Kidney (tissue), 14 donors: ENCODE data around the gene SLX4IP. TPM values are rescaled to one million over a fixed set of nuclear protein-coding genes. Genes with fewer than 3 reads are reported as not detected.

Source experiments
- DNase-seq, 5 donors: peaks; one replicate each; pipeline ENCODE4 v3.0.0-alpha.2; 2013 to 2020
- FAIRE-seq: peaks from 2 replicates; lab custom pipeline; 2012; peaks lifted over from hg19 to GRCh38; lab: Jason Lieb, UNC
- H3K27ac ChIP-seq, 2 donors: one replicate each; pipeline ENCODE4 v1.7.0; 2013; ENCODE audit warnings: low read depth in 2 of 2, low read length in 2 of 2, inconsistent platforms in 1 of 2
- H3K27me3 ChIP-seq: one replicate; pipeline ENCODE4 v1.7.1; 2013; ENCODE audit warnings: low read length, inconsistent platforms; ENCODE audit not compliant: control insufficient read depth, insufficient read depth
- H3K36me3 ChIP-seq, 3 donors: one replicate each; pipeline versions ENCODE4 v1.7.0 to v1.7.1; 2013; ENCODE audit warnings: low read length in 3 of 3, control low read depth in 1 of 3, inconsistent platforms in 1 of 3; ENCODE audit not compliant: insufficient read depth in 3 of 3, control insufficient read depth in 2 of 3
- H3K4me1 ChIP-seq, 3 donors: one replicate each; pipeline versions ENCODE4 v1.7.0 to v1.7.1; 2013; ENCODE audit warnings: low read length in 3 of 3, inconsistent platforms in 1 of 3, low read depth in 1 of 3; ENCODE audit not compliant: control insufficient read depth in 2 of 3, insufficient read depth in 2 of 3
- H3K4me3 ChIP-seq, 3 donors: one replicate each; pipeline versions ENCODE4 v1.7.0 to v1.8.1; 2013; ENCODE audit warnings: low read length in 3 of 3, control low read depth in 1 of 3, inconsistent platforms in 1 of 3
- H3K9ac ChIP-seq, 3 donors: one replicate each; pipeline versions ENCODE4 v1.7.0 to v1.7.1; 2013; ENCODE audit warnings: low read length in 3 of 3, control low read depth in 1 of 3, inconsistent platforms in 1 of 3
- H3K9me3 ChIP-seq, 3 donors: one replicate each; pipeline versions ENCODE4 v1.7.0 to v1.7.1; 2013; ENCODE audit warnings: low read length in 3 of 3, control low read depth in 1 of 3, inconsistent platforms in 1 of 3; ENCODE audit not compliant: control insufficient read depth in 2 of 3, insufficient read depth in 1 of 3
- intact Hi-C: fragments of 100-400 bp; cut with DNase I; formaldehyde crosslinking; loops from one replicate; pipeline ENCODE4 v1.11.1; 2022
- polyA plus RNA-seq: library from polyadenylated mRNA; stranded (reverse); fragments of 350-450 nt; fragmentation: Illumina TruSeq; extraction: RNeasy Lipid Tissue Mini Kit (QIAGEN cat#74804); gene quantifications from one replicate; pipeline ENCODE4 v1.2.3, GENCODE V29; 2014; ENCODE audit warnings: low read depth, low replicate concordance; ENCODE audit not compliant: insufficient read depth
- total RNA-seq: library from RNA; stranded (reverse); fragmentation: NEBNext Ultra II Directional; extraction: Animal tissue kit (Norgen Biotek cat#: 25700); gene quantifications from one replicate; pipeline ENCODE4 v1.2.1, GENCODE V29; 2021
- TF ChIP-seq, protein P1 (sequence below): IDR thresholded peaks from 3 replicates; pipeline ENCODE4 v1.5.1; 2012; ENCODE audit warnings: mild to moderate bottlenecking, moderate library complexity, borderline replicate concordance; ENCODE audit not compliant: insufficient read depth; ENCODE audit errors: extremely low read depth
- donor health status: control.
- donor health status: control.
- donor health status: control.
- donor health status: control.
- donor health status: control.
- donor health status: DM: yes; HTN: yes; CAD: no.
- donor health status: Normal renal cell carcinoma (clear cell type).

The SLX4IP gene
- total and polyA plus RNA-seq, 2 donors from 2014 or later: 2.6 to 7.6 TPM

DNA sequence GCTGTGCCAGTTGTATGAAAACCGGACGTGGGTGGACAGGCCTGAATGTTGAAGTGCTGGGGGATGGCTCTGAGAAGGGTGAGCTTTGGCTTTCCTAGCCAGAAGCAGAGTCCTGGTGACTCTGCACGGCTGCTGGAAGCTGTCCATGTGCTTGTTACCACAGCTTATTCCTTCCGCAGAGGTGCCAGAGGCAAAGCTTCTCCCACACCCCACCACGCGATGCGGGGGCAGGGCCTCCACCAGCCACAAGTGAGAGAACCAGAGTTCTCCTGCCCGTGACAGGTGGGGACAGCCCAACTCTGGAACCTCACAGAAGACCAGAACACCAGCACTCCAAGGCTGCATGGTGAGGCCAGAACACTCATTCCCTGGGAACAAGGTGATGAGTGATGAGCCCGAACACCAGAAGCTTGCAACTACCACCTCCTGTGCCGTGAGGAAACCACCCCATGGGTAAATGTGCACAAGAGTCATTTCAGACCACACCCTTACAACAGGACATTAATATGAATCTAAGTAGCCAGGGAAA is 202.0 kb downstream of the SLX4IP start:
- peaks cover 8 to 28% (median 18%) of the 10 kb centered on the region in 3 donors for H3K36me3 ChIP-seq
- no peak overlapping the region for H3K4me3 ChIP-seq
- no peaks in the 10 kb centered on the region for H3K9me3 ChIP-seq
- intact Hi-C loops: no loop called here
- H3K27ac ChIP-seq: peak overlapping the region in 1 of 2 donors; percentile 66
- FAIRE-seq (no peak), DNase-seq (peak in 1 of 5 donors; percentile 71)
- TF ChIP-seq, protein P1, sequence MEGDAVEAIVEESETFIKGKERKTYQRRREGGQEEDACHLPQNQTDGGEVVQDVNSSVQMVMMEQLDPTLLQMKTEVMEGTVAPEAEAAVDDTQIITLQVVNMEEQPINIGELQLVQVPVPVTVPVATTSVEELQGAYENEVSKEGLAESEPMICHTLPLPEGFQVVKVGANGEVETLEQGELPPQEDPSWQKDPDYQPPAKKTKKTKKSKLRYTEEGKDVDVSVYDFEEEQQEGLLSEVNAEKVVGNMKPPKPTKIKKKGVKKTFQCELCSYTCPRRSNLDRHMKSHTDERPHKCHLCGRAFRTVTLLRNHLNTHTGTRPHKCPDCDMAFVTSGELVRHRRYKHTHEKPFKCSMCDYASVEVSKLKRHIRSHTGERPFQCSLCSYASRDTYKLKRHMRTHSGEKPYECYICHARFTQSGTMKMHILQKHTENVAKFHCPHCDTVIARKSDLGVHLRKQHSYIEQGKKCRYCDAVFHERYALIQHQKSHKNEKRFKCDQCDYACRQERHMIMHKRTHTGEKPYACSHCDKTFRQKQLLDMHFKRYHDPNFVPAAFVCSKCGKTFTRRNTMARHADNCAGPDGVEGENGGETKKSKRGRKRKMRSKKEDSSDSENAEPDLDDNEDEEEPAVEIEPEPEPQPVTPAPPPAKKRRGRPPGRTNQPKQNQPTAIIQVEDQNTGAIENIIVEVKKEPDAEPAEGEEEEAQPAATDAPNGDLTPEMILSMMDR: no peak
- H3K4me1 ChIP-seq: peaks cover 0 to 6% (median 4%) of the 10 kb centered on the region in 3 donors
- H3K9ac ChIP-seq: no peak overlapping the region
- no peaks in the 10 kb centered on the region for H3K27me3 ChIP-seq

- intact Hi-C loops: no loop called here
- TF ChIP-seq, protein P1: no peak
- Histone ChIP-seq H3K27me3 (no peaks in the 10 kb centered on the region), H3K9me3 (no peaks in the 10 kb centered on the region), H3K4me3 (no peak overlapping the region), H3K4me1 (peaks cover 0 to 6% (median 4%) of the 10 kb centered on the region in 3 donors), H3K9ac (no peak overlapping the region), H3K27ac (peak overlapping the region in 1 of 2 donors; percentile 66), H3K36me3 (peaks cover 13 to 33% (median 23%) of the 10 kb centered on the region in 3 donors)
- DNase-seq: peak in 1 of 5 donors; percentile 70
- FAIRE-seq: no peak
Observed at GRCh38 chr20:10637563-10637962, 202.5 kb downstream of the SLX4IP start.

- DNase-seq: peak in 1 of 5 donors; percentile 55
- Histone ChIP-seq H3K27me3 (no peaks in the 10 kb centered on the region), H3K27ac (no peak overlapping the region), H3K36me3 (peaks cover 15 to 48% (median 35%) of the 10 kb centered on the region in 3 donors), H3K4me3 (no peak overlapping the region), H3K4me1 (peaks cover 0 to 6% (median 4%) of the 10 kb centered on the region in 3 donors), H3K9ac (no peak overlapping the region), H3K9me3 (no peaks in the 10 kb centered on the region)
- FAIRE-seq: no peak
- intact Hi-C loops: no loop called here
- TF ChIP-seq, protein P1: no peak
Observed at GRCh38 chr20:10639077-10639736, 204.1 kb downstream of the SLX4IP start.
